PC-9 (cell line): ENCODE data around the gene CALHM2.

Experiments
- EZH2 ChIP-seq: fragments of 200-600 bp; sonication (generic); IDR thresholded peaks from 2 replicates; pipeline ENCODE4 v1.8.0; 2017; ENCODE audit warnings: antibody characterized with exemption, low read depth
- TF ChIP-seq, protein P1 (sequence below): fragments of 200-600 bp; sonication (generic); conservative IDR thresholded peaks from 2 replicates; pipeline ENCODE4 v1.6.1; 2017; ENCODE audit warnings: mixed run types, antibody characterized with exemption, mild to moderate bottlenecking, moderate library complexity

DNA sequence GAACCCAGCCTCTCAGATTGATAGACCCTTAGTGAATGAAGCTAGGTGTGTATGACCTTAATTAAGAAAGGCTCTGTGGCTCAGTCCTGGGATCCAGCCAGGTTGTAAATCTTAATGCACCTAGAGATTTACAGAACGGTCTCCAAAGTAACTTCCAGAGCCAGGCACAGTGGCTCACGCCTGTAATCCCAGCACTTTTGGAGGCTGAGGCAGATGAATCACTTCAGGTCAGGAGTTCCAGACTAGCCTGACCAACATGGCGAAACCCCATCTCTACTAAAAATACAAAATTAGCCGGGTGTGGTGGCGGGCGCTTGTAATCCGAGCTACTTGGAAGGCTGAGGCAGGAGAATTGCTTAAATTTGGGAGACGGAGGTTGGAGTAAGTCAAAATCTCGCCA is 24.3 kb downstream of the CALHM2 start:
- TF ChIP-seq, protein P1, sequence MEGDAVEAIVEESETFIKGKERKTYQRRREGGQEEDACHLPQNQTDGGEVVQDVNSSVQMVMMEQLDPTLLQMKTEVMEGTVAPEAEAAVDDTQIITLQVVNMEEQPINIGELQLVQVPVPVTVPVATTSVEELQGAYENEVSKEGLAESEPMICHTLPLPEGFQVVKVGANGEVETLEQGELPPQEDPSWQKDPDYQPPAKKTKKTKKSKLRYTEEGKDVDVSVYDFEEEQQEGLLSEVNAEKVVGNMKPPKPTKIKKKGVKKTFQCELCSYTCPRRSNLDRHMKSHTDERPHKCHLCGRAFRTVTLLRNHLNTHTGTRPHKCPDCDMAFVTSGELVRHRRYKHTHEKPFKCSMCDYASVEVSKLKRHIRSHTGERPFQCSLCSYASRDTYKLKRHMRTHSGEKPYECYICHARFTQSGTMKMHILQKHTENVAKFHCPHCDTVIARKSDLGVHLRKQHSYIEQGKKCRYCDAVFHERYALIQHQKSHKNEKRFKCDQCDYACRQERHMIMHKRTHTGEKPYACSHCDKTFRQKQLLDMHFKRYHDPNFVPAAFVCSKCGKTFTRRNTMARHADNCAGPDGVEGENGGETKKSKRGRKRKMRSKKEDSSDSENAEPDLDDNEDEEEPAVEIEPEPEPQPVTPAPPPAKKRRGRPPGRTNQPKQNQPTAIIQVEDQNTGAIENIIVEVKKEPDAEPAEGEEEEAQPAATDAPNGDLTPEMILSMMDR: no peak
- no peak for TF ChIP-seq EZH2
